ENCODE results near the gene OR52K2.
"Not testable (repeated sequence)": the region's sequence is repeated elsewhere in the genome, so short reads cannot be mapped to it uniquely, and the experiment has no call there.

Gene OR52K2

GRCh38 chr11:4448995-4449394, at the start of gene OR52K2:
OR52K2 (plus strand) TSS chr11:4449295; CDS start chr11:4449340, 45 bp downstream.
- no peak for DNase-seq

- not testable (repeated sequence) for DNase-seq
These were observed 42.9 kb upstream of the OR52K2 start for GRCh38 chr11:4406206-4406605.

- no peak for DNase-seq
These were observed 32.8 kb upstream of the OR52K2 start for GRCh38 chr11:4416306-4416705.

GRCh38 chr11:4416816-4417215, 32.3 kb upstream of the OR52K2 start:
- DNase-seq, result no peak

- no peak for DNase-seq
These were observed 30.7 kb upstream of the OR52K2 start for GRCh38 chr11:4418403-4418802.

- DNase-seq, result no peak
These were observed 19.0 kb upstream of the OR52K2 start for GRCh38 chr11:4430051-4430450.

- no peak for DNase-seq
These were observed 15.2 kb upstream of the OR52K2 start for GRCh38 chr11:4433856-4434255.

- no peak for DNase-seq
These were observed 12.7 kb upstream of the OR52K2 start for GRCh38 chr11:4436411-4436810.

GRCh38 chr11:4441515-4441914, 7.6 kb upstream of the OR52K2 start:
- no peak for DNase-seq

- no peak for DNase-seq
These were observed 5.7 kb upstream of the OR52K2 start for GRCh38 chr11:4443232-4443891.

- DNase-seq, result no peak
These were observed 4.0 kb downstream of the OR52K2 start for GRCh38 chr11:4453118-4453517.

GRCh38 chr11:4454021-4454420, 4.9 kb downstream of the OR52K2 start:
- no peak for DNase-seq

- DNase-seq, result no peak
These were observed 6.3 kb downstream of the OR52K2 start for GRCh38 chr11:4455419-4455818.

GRCh38 chr11:4459500-4459899, 10.4 kb downstream of the OR52K2 start:
- DNase-seq, result no peak

- DNase-seq, result no peak
These were observed 11.1 kb downstream of the OR52K2 start for GRCh38 chr11:4460151-4460550.

- DNase-seq, result no peak
These were observed 15.4 kb downstream of the OR52K2 start for GRCh38 chr11:4464216-4465159.

GRCh38 chr11:4465407-4465806, 16.3 kb downstream of the OR52K2 start:
- no peak for DNase-seq

GRCh38 chr11:4466131-4466870, 17.2 kb downstream of the OR52K2 start:
- no peak for DNase-seq

- DNase-seq, result no peak
These were observed 17.9 kb downstream of the OR52K2 start for GRCh38 chr11:4466871-4467442.

- DNase-seq, result no peak
These were observed 18.9 kb downstream of the OR52K2 start for GRCh38 chr11:4467811-4468606.

GRCh38 chr11:4479644-4480043, 30.5 kb downstream of the OR52K2 start:
- no peak for DNase-seq

- DNase-seq, result peak; percentile 12
These were observed 31.6 kb downstream of the OR52K2 start for GRCh38 chr11:4480577-4481239.
